ENCODE measurements around the gene PCSK4. TPM values are rescaled to one million over a fixed set of nuclear protein-coding genes. Genes with fewer than 3 reads are reported as not detected.

PCSK4 gene
- total and polyA plus RNA-seq, 12 donors: 0.38 to 3.9 (median 1.4) TPM

GRCh38 chr19:1475751-1476437 lies 14.3 kb downstream of the PCSK4 start:
- peak in 1 of 2 donors; percentile 11 for DNase-seq
- no peak for ATAC-seq
- intact Hi-C loops (cut with DNase I): no loop called here
- H3K27ac ChIP-seq: no peak overlapping the region
- peaks cover 0 to 33% (median 0%) of the 10 kb centered on the region in 9 donors for H3K36me3 ChIP-seq
- no peak overlapping the region for H3K4me3 ChIP-seq
- no peaks in the 10 kb centered on the region for H3K9me3 ChIP-seq
- peaks cover 13 to 58% (median 35%) of the 10 kb centered on the region in 9 donors for H3K4me1 ChIP-seq
- TF ChIP-seq CTCF (IDR thresholded peaks at IDR 0.05): no peak
- H3K27me3 ChIP-seq: peaks cover 4 to 31% (median 20%) of the 10 kb centered on the region in 7 donors
- WGBS, 2 donors: 90 to 91% methylated on average over 31 of the region's 31 CpGs

- TF ChIP-seq CTCF (IDR thresholded peaks at IDR 0.05): no peak
- H3K36me3 ChIP-seq: peaks cover 0 to 33% (median 0%) of the 10 kb centered on the region in 9 donors
- intact Hi-C loops (cut with DNase I): no loop called here
- no peaks in the 10 kb centered on the region for H3K9me3 ChIP-seq
- DNase-seq: peak in 1 of 2 donors; percentile 12
- H3K4me1 ChIP-seq: peaks cover 23 to 68% (median 46%) of the 10 kb centered on the region in 9 donors
- no peak for ATAC-seq
- peaks cover 7 to 41% (median 30%) of the 10 kb centered on the region in 7 donors for H3K27me3 ChIP-seq
- H3K27ac ChIP-seq: peak overlapping the region in 5 of 10 donors; percentile 36 to 61 (median 58)
- 88 to 91% methylated on average over 26 of the region's 26 CpGs for WGBS, 2 donors
- H3K4me3 ChIP-seq: no peak overlapping the region
These were observed 15.3 kb downstream of the PCSK4 start for GRCh38 chr19:1474765-1475351.

DNA sequence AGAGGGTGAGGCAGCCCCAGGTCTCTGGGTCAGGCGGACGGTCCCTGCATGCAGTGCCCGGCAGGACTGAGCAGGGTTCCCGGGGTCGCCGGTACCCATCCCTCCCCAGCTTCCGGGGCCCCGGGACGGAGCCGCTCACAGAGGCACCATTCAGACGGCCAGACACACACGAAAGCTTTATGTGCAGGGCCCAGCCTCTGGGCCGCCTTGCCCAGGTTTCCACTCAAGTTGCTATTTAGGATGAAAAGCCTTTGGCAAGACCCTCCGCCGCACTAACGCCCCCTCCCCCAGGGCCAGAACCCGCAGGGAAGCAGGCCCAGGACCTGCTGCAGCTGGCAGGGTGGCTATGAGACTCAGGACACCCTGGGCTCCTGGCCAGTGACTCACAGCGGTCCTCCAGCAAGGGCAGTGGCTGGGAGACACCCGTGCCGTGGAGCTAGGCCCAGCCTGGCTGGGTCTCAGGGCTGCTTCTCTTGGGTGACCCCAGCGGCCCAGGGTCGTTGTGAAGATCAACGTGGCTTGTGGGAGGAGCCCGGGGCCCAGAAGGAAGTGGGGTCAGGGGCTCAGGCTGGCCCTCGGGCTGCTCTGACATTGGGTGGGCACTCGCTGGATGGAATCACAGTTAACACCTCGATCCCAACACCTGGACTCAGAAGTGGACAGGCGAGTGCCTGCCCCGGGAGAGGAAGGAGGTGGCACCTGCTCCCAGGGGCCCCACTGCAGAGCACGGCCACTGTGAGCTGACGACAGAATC lies 16.0 kb downstream of the PCSK4 start:
- ATAC-seq (peak in 4 of 8 donors; percentile 19 to 41 (median 28)), DNase-seq (peak in 1 of 2 donors; percentile 41)
- Histone ChIP-seq H3K4me3 (no peak overlapping the region), H3K9me3 (no peaks in the 10 kb centered on the region), H3K27me3 (peaks cover 7 to 45% (median 33%) of the 10 kb centered on the region in 7 donors), H3K27ac (peak overlapping the region in 5 of 10 donors; percentile 36 to 61 (median 58)), H3K4me1 (peaks cover 26 to 65% (median 42%) of the 10 kb centered on the region in 9 donors), H3K36me3 (peaks cover 0 to 33% (median 0%) of the 10 kb centered on the region in 9 donors)
- TF ChIP-seq CTCF (IDR thresholded peaks at IDR 0.05): no peak
- 68 to 71% methylated on average over 31 of the region's 31 CpGs for whole genome bisulfite sequencing, 2 donors
- intact Hi-C loops (cut with DNase I): no loop called here
